ENCODE results near the gene ZKSCAN8. TPM values are rescaled to one million over a fixed set of nuclear protein-coding genes. Genes with fewer than 3 reads are reported as not detected.

ZKSCAN8 gene
- total RNA-seq, 1 donor from 2014 or later, result 25.1 TPM

DNA sequence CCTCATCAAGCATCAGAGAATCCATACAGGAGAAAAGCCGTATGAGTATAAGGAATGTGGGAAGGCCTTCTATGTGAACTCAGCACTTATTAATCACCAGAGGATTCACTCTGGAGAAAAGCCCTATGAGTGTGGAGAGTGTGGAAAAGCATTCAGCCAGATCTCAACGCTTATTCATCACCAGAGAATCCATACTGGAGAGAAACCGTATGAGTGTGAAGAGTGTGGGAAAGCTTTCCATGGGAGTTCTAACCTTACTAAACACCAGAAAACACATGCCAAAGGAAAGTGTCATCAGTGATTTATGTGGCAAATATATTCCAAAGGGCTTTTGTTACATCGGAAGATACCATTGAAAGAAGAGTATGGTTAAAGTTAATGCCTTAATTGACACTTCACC, 25.4 kb downstream of the ZKSCAN8 start:
- FAIRE-seq, result peak; percentile 80
- H3K9me3 ChIP-seq (ENCODE audit: insufficient read depth, low read depth, low read length), result no peaks in the 10 kb centered on the region
- H3K4me3 ChIP-seq (ENCODE audit: insufficient read depth, low read depth, low read length), result no peak overlapping the region
- H3K4me2 ChIP-seq (ENCODE audit: low read length), result peak overlapping the region; percentile 29
- H3K27me3 Mint-ChIP-seq (ENCODE audit: low read depth, unreplicated experiment), result no peaks in the 10 kb centered on the region
- H3K36me3 ChIP-seq (ENCODE audit: insufficient read depth, low read length), result no peaks in the 10 kb centered on the region
- no peaks in the 10 kb centered on the region for H4K20me1 ChIP-seq (ENCODE audit: insufficient read depth, low read length)
- peak overlapping the region; percentile 64 for H3K9ac ChIP-seq (ENCODE audit: low read length)
- no peaks in the 10 kb centered on the region for H3K79me2 ChIP-seq (ENCODE audit: insufficient read depth, low read length)
- no peak for TF ChIP-seq EZH2 (IDR thresholded peaks at IDR 0.05; ENCODE audit: insufficient read depth, low read length)
- TF ChIP-seq, protein P1, sequence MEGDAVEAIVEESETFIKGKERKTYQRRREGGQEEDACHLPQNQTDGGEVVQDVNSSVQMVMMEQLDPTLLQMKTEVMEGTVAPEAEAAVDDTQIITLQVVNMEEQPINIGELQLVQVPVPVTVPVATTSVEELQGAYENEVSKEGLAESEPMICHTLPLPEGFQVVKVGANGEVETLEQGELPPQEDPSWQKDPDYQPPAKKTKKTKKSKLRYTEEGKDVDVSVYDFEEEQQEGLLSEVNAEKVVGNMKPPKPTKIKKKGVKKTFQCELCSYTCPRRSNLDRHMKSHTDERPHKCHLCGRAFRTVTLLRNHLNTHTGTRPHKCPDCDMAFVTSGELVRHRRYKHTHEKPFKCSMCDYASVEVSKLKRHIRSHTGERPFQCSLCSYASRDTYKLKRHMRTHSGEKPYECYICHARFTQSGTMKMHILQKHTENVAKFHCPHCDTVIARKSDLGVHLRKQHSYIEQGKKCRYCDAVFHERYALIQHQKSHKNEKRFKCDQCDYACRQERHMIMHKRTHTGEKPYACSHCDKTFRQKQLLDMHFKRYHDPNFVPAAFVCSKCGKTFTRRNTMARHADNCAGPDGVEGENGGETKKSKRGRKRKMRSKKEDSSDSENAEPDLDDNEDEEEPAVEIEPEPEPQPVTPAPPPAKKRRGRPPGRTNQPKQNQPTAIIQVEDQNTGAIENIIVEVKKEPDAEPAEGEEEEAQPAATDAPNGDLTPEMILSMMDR (IDR thresholded peaks at IDR 0.05; ENCODE audit: insufficient read depth, low read depth, low read length), result no peak
- H3K4me1 Mint-ChIP-seq (ENCODE audit: low read depth, unreplicated experiment), result peaks cover 10% of the 10 kb centered on the region
- H3K36me3 Mint-ChIP-seq (ENCODE audit: low read depth, unreplicated experiment), result peaks cover 16% of the 10 kb centered on the region
- H3K27me3 ChIP-seq (ENCODE audit: insufficient read depth, low read length), result no peaks in the 10 kb centered on the region
- peaks cover 16% of the 10 kb centered on the region for H3K9me3 Mint-ChIP-seq (ENCODE audit: unreplicated experiment)
- peak; percentile 93 for DNase-seq (ENCODE audit: low read depth)
- H3K27ac ChIP-seq (ENCODE audit: low read depth, low read length), result peak overlapping the region; percentile 87
- peak overlapping the region; percentile 84 for H3K27ac Mint-ChIP-seq (ENCODE audit: unreplicated experiment)
- peak overlapping the region; percentile 22 for H3K4me3 Mint-ChIP-seq (ENCODE audit: unreplicated experiment)
- peaks cover 5% of the 10 kb centered on the region for H3K4me1 ChIP-seq (ENCODE audit: insufficient read depth, low read length)
- H2AFZ ChIP-seq (ENCODE audit: low read depth, low read length), result no peak overlapping the region

DNA sequence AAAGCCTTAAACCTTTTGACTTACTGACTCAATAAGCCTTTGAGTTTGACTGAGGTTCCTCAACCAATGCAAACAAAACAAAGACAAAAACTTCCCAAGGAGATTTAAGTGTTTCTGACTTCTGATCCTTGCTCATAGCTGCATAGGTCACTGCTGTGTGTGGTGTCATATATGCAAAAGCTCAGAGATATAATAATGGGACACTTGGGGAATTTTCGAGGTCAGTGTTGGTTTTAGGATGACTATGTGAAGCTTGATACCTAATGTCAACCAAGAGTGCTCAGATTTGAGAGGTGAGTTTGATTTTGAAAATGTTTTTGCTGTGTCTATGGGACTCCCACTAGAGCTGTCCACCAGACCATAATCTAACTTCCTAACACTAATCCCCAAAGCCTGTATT, 26.2 kb downstream of the ZKSCAN8 start:
- H3K9me3 Mint-ChIP-seq (ENCODE audit: unreplicated experiment), result peaks cover 12% of the 10 kb centered on the region
- no peaks in the 10 kb centered on the region for H3K9me3 ChIP-seq (ENCODE audit: insufficient read depth, low read depth, low read length)
- H3K27me3 ChIP-seq (ENCODE audit: insufficient read depth, low read length), result no peaks in the 10 kb centered on the region
- peaks cover 11% of the 10 kb centered on the region for H3K36me3 Mint-ChIP-seq (ENCODE audit: low read depth, unreplicated experiment)
- H4K20me1 ChIP-seq (ENCODE audit: insufficient read depth, low read length), result no peaks in the 10 kb centered on the region
- no peak overlapping the region for H2AFZ ChIP-seq (ENCODE audit: low read depth, low read length)
- no peaks in the 10 kb centered on the region for H3K36me3 ChIP-seq (ENCODE audit: insufficient read depth, low read length)
- no peak for TF ChIP-seq EZH2 (IDR thresholded peaks at IDR 0.05; ENCODE audit: insufficient read depth, low read length)
- TF ChIP-seq, protein P1 (IDR thresholded peaks at IDR 0.05; ENCODE audit: insufficient read depth, low read depth, low read length), result no peak
- peaks cover 11% of the 10 kb centered on the region for H3K4me1 Mint-ChIP-seq (ENCODE audit: low read depth, unreplicated experiment)
- peaks cover 5% of the 10 kb centered on the region for H3K4me1 ChIP-seq (ENCODE audit: insufficient read depth, low read length)
- no peaks in the 10 kb centered on the region for H3K27me3 Mint-ChIP-seq (ENCODE audit: low read depth, unreplicated experiment)
- H3K4me3 ChIP-seq (ENCODE audit: insufficient read depth, low read depth, low read length), result no peak overlapping the region
- H3K27ac ChIP-seq (ENCODE audit: low read depth, low read length), result peak overlapping the region; percentile 66
- peak overlapping the region; percentile 29 for H3K4me2 ChIP-seq (ENCODE audit: low read length)
- FAIRE-seq (peak; percentile 39), DNase-seq (ENCODE audit: low read depth) (no peak)
- no peak overlapping the region for H3K4me3 Mint-ChIP-seq (ENCODE audit: unreplicated experiment)
- no peaks in the 10 kb centered on the region for H3K79me2 ChIP-seq (ENCODE audit: insufficient read depth, low read length)
- H3K9ac ChIP-seq (ENCODE audit: low read length), result no peak overlapping the region
- H3K27ac Mint-ChIP-seq (ENCODE audit: unreplicated experiment), result peak overlapping the region; percentile 84

DNA sequence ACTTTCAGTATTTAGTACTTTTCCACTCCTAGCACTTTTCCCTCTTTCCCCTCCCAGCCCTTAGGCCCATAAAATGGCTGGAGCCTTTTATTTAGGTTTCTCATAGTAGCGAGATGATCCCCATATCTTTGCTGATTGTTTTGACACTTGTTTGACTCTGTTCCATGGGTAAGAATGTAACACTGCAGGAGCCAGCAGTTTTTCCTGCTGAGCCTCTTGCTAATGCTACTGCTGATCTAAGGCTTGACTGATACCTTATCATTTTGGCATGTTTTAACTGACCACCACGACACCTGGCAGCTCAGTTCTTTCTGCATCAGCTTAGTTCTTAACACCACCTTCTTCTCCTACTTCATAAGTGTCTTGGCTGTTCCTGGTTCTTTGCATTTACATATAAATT, 29.6 kb downstream of the ZKSCAN8 start:
- Histone ChIP-seq H3K9me3 (ENCODE audit: insufficient read depth, low read depth, low read length) (peaks cover 3% of the 10 kb centered on the region), H3K27ac (ENCODE audit: low read depth, low read length) (no peak overlapping the region), H3K79me2 (ENCODE audit: insufficient read depth, low read length) (no peaks in the 10 kb centered on the region), H3K4me2 (ENCODE audit: low read length) (no peak overlapping the region), H3K36me3 (ENCODE audit: insufficient read depth, low read length) (no peaks in the 10 kb centered on the region), H2AFZ (ENCODE audit: low read depth, low read length) (no peak overlapping the region), H3K4me1 (ENCODE audit: insufficient read depth, low read length) (peaks cover 5% of the 10 kb centered on the region), H3K4me3 (ENCODE audit: insufficient read depth, low read depth, low read length) (no peak overlapping the region), H4K20me1 (ENCODE audit: insufficient read depth, low read length) (no peaks in the 10 kb centered on the region), H3K9ac (ENCODE audit: low read length) (no peak overlapping the region), H3K27me3 (ENCODE audit: insufficient read depth, low read length) (peaks cover 2% of the 10 kb centered on the region)
- no peak for FAIRE-seq
- H3K36me3 Mint-ChIP-seq (ENCODE audit: low read depth, unreplicated experiment), result peaks cover 7% of the 10 kb centered on the region
- H3K4me1 Mint-ChIP-seq (ENCODE audit: low read depth, unreplicated experiment), result peaks cover 10% of the 10 kb centered on the region
- H3K9me3 Mint-ChIP-seq (ENCODE audit: unreplicated experiment), result peaks cover 15% of the 10 kb centered on the region
- H3K4me3 Mint-ChIP-seq (ENCODE audit: unreplicated experiment), result no peak overlapping the region
- TF ChIP-seq, protein P1 (IDR thresholded peaks at IDR 0.05; ENCODE audit: insufficient read depth, low read depth, low read length), result no peak
- TF ChIP-seq EZH2 (IDR thresholded peaks at IDR 0.05; ENCODE audit: insufficient read depth, low read length), result no peak
- no peak for DNase-seq (ENCODE audit: low read depth)
- peaks cover 3% of the 10 kb centered on the region for H3K27me3 Mint-ChIP-seq (ENCODE audit: low read depth, unreplicated experiment)
- H3K27ac Mint-ChIP-seq (ENCODE audit: unreplicated experiment), result no peak overlapping the region
